Pericardium fibroblast (primary cell): Measurements from ENCODE around the gene GAK. TPM values are rescaled to one million over a fixed set of nuclear protein-coding genes. Genes with fewer than 3 reads are reported as not detected.

Experiments
- total RNA-seq: library from RNA; depleted of rRNA; stranded (reverse); fragments of >200 nt; gene quantifications from 2 replicates; pipeline ENCODE4 v1.2.3, GENCODE V29; 2015

The GAK gene
- 32.5 and 90.6 TPM in 2 replicates for total RNA-seq

DNA sequence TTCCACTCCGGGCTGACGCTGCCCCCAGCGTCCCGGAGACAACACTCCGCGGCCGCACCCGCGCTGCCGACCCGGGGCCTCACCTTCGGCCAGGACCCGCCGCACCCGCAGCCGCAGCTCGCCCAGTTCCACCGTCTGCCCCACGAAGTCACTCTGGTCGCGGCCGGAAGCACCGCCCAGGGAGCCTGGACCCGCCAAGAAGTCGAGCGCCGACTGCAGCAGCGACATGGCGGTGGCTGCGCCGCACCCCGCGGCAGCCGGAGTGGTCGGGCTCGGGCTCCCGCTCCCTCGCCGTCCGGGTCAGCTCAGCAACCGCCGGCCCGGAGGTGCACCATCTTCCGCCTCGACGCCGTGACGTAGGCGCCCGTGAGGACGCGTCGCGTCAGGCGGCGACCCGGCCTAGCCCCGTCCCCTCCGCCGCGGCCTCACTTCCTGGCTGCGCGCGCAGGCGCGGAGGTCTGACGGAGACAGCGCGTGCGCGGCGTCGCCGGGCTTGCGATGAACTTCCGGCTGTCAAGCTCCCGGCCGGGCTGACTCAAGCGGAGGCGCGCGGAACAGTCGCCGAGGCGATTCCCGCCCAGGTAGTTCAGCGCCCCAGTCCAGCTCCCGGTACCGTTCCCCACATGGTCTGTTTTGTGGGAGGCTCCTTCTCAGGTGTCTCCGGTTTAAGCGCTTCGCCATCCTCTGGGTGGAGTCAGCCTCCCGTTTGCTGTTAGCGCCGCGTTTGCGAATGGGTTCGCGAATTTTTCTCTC, at the start of gene GAK, which contains the start of gene TMEM175:
GAK (minus strand) TSS at position 357 of the 753 bp plus-strand sequence; CDS start at position 228, 129 bp downstream.
TMEM175 (plus strand) TSS at position 501 of the 753 bp plus-strand sequence. CDS start 15,280 bp downstream, outside the sequence.

GRCh38 chr4:973431-974397, 41.6 kb upstream of the GAK start, which contains the start of gene DGKQ:
TSS of gene DGKQ (minus strand) at chr4:973569. CDS start at chr4:973482, 87 bp downstream.

DNA sequence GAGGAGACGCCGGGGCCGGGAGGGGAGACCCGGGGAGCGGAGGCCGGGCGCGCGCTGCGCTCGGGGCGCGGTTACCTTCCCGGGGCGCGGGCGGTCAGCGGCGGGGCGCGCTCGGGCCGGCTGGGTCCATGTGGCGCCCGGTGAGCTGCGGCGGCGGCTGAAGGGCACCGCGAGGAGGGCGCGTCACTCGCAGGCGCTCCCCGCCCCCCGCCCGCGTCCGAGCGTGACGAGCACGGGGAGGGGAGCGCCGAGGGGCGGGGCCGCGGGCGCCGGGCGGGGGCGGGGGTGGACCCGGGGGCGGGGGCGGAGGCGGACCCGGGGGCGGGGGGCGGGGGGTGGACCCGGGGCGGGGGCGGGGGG, 106.2 kb downstream of the GAK start, which contains the start of gene CPLX1:
CPLX1 (minus strand) TSS at position 159 of the 360 bp plus-strand sequence. CDS start 1,607 bp downstream, outside the sequence.

Other genes with a start within 250 kb of the GAK start
- gene SLC49A3, start 243.2 kb downstream of the GAK start, total RNA-seq, result 5.7 and 7.6 TPM in 2 replicates
- gene PCGF3, start 226.5 kb downstream of the GAK start, total RNA-seq, result 37.9 and 38.0 TPM in 2 replicates
- gene CPLX1, start 106.2 kb downstream of the GAK start, total RNA-seq, result 0.34 and 0.47 TPM in 2 replicates
- gene TMEM175, start 144 bp upstream of the GAK start, total RNA-seq, result 24.3 and 33.8 TPM in 2 replicates
- 8.8 and 10.7 TPM in 2 replicates for gene DGKQ, start 41.3 kb upstream of the GAK start, total RNA-seq
- 23.9 and 44.9 TPM in 2 replicates for gene IDUA, start 54.7 kb upstream of the GAK start, total RNA-seq
- gene SLC26A1, start 61.1 kb upstream of the GAK start, total RNA-seq, result under 0.01 and 0.09 TPM in 2 replicates
- 36.3 and 44.0 TPM in 2 replicates for gene FGFRL1, start 79.3 kb upstream of the GAK start, total RNA-seq
- 4.2 and 4.6 TPM in 2 replicates for gene RNF212, start 181.2 kb upstream of the GAK start, total RNA-seq
- gene SPON2, start 240.3 kb upstream of the GAK start, total RNA-seq, result 570 and 577 TPM in 2 replicates